SW480 (cell line): ENCODE data around the gene CES4A.
"Not testable (repeated sequence)": the region's sequence is repeated elsewhere in the genome, so short reads cannot be mapped to it uniquely, and the experiment has no call there.

Source experiments
- DNase-seq: peaks from one replicate; pipeline ENCODE4 v3.0.0-alpha.2; 2016; ENCODE audit warnings: low spot score

The CES4A gene

DNA sequence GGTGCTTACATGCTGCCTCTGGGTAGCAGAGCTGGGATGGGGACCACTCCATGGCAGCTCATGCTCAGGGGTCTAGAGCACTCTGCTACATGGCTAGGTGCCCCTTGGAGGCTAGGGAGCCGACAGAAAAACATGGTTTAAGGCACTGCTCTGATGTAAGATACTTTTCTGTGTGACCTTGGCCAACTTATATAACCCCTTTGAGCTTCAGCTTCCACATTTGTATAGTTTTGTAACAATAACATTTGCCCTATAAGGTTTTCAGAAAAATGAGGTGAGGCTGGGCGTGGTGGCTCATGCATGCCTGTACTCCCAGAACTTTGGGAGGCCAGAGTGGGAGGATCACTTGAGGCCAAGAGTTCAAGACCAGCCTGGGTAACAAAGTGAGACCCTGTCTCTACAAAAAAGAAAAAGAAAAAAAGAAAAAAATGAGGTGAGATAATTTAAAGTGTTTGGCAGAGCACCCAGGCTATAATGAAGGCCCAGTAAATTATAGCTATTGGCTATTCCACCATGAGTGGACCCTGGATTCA, 3.2 kb downstream of the CES4A start:
- DNase-seq: no peak

DNA sequence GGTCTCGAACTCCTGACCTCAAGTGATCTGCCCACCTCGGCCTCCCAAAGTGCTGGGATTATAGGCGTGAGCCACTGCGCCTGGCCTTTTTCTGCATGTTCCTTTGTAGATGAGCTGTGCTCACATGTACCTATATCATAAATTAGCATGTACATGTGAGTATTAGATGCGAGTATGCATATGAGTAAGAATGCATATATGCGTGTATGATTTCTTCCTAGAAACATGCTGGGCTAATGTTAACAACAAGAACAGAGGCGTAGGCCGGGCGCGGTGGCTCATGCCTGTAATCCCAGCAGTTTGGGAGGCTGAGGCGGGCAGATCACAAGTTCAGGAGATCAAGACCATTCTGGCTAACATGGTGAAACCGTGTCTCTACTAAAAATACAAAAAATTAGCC, 5.2 kb downstream of the CES4A start:
- DNase-seq: not testable (repeated sequence)

DNA sequence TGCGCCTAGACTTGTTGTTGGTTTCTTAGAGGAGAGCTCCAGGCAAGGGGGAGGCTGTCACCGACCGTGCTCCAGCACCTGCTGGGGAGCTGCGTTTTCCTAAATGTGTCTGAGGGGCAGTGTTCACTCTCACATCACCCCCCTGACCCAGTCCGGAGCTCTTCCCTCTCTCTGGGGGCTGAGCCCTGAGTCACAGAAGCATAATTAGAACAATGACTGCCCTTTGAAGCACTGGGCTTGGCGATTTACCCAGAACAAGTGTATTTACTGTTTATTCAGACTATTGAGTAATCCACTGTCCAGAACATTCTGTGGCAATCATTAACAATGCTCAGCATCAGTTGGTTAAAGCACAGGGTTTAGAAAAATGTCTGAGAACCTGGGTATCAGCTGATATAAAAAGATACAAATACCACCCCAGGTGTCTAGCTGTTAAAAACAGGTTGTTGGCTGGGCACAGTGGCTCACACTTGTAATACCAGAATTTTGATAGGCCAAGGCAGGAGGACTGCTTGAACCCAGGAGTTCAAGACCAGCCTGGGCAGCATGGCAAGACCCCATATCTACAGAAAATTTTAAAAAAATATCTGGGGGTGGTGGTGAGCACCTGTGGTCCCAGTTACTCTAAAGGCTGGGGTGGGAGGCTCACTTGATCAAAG, 8.1 kb downstream of the CES4A start:
- DNase-seq: no peak

DNA sequence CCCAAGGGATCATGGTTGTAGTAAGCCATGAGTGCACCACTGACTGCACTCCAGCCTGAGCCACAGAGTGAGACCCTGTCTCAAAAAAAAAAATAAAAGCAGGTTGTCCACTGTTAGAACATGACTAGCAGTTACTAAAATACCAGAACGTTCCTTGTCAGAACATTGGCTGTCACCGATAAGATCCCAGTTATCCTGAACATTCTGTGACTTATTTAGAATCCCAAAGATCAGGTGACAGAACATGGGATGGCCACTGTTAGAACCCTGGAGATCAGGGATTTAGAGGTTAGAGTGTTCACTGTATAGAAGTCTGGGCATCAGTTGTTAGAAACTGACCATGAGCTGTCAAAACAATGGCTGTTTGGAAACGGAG, 8.6 kb downstream of the CES4A start:
- no peak for DNase-seq

DNA sequence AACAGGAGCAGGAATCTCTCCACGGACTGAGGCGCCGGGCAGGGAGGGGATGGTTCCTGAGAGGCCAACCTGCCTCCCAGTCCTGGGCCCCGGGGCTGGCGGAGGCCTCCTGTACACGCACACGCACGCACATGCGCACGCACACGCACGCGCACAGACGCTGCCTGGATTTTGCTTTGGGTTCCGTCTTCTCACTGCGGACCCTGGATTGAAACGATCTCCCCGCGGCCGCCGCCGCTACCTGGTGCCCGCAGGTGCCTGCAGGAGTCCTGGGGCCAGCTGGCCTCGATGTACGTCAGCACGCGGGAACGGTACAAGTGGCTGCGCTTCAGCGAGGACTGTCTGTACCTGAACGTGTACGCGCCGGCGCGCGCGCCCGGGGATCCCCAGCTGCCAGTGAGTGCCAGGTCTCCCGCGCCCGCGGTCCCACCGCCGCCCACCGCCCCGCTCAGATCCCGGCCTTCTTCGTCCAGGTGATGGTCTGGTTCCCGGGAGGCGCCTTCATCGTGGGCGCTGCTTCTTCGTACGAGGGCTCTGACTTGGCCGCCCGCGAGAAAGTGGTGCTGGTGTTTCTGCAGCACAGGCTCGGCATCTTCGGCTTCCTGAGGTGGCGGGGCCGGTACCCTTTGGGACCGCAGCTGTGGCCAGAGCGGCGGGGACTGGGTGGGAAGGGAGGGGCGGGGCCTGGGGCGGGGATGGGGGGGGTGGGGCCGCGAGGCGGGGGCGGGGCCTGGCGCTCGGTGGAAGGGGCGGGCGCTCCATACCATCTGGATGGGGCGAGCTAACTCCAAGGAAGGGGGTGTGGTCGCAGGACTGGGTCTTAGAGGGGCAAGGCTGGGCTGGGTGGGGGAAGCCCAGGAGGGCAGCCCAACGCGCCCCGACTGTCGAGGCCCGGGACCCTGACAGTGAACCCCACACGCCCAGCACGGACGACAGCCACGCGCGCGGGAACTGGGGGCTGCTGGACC, 12.3 kb downstream of the CES4A start:
- DNase-seq: no peak

DNA sequence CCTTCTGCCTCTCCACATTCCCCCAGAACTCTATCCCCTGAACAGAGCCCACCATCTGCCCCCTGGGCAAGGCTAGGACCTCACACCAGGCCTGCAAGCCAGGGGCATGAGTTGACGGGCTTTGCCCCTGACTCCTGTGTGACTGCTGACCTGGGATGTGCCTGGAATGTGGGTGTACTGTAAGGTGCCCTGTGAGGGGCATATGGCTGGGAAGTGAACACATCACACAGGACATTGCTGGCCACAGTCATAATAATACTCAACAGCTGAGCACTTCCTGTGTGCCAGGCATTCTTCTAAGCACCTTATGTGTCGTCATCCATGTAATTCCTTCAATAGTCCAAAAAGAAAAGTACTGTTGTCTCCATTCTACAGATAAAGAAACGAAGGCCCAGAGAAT, 13.3 kb downstream of the CES4A start:
- no peak for DNase-seq

DNA sequence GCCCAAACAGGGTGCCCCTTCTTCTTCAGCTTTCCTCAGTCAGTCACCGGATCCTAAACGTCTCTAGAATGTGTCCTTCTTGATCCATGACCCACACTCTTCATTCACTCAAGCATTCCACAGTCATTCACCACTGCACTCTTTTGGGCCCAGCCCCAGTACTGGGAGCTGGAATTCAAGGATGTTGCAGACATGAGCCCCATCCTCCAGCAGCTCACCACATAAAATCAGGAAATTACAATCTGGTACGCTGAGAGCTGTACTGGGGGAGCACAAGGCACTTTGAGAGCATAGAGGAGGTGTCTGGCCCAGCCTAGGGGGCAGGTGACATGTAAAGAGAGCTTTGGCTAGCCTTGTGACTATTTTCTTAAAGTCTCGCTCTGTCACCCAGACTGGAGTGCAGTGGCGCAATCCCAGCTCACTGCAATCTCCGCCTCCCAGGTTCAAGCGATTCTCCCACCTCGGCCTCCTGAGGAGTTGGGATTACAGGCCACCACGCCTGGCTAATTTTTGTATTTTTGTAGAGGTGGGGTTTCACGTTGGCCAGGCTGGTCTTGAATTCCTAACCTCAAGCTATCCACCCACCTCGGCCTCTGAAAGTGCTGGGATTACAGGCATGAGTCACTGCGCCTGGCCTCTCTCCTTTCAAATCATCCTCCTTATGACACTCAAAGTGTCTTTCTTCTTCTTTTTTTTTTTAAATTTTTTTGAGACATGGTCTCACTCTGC, 18.7 kb downstream of the CES4A start:
- DNase-seq: no peak

DNA sequence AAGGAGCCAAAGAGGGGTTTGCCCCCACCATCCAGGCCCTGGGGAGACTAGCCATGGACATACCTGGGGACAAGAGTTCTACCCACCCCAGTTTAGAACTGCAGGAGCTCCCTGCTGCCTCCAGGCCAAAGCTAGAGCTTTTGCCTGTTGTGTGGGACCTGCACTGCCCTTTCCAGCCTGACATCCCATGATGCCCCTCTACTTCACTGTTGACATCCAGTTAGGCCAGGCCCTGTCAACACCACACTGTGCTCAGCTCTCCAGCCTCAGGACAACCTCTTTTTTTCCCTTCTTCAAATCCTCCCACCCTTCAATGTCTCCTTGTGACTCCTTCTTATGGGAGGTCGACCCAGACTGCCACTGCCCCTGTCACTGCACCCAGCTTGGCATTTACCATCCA, 20.8 kb downstream of the CES4A start:
- DNase-seq: no peak

DNA sequence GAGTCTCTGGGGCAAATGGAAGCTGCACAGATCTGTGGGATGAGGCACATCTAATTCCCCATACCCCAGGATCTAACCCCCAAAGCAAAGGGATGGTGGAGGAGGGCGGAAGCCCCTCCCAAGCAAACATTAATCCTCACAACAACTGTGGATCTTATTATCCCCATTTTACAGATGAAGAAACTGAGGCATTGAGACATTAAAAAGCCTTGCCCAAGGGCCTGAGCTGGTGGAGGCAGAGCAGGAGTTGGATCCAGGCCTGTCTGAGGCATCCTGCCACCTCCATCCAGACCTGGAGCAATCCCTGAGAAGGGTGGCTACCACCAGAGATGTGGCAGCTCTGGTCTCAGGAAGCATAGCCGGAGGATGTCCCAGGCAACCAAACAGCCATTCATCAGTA, 22.9 kb downstream of the CES4A start:
- DNase-seq: no peak

DNA sequence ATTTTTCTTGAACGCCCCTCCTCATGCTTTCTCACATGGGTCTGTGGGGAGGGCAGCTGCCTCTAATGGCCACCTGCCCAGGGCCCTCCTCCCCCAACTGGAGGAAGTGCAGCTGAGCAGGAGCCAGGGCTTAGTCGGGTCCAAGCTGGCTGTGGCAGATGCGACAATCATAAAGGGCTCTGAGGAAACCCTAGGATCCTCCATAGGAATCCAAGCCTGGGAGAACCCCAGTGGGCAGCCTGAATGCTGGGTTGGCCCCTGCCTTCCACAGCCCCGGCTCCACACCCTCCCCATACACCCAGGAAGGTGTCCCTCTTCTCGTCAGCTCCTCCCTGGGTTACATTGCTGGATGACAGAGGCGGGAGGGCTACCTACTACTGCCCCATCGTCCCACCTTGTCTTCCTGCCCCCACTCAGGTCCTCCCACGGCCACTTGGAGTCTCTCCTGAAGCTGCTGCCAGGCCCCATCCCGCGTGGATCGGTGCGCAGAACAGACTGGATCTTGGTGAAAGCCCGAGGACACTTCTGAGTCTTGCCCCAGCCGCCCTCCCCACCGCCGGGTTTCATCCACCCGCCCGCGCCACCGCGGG, 24.9 kb downstream of the CES4A start:
- DNase-seq: no peak

- no peak for DNase-seq
These were observed 25.6 kb downstream of the CES4A start for GRCh38 chr16:67013823-67014633.

- DNase-seq: no peak
These were observed 26.4 kb downstream of the CES4A start for GRCh38 chr16:67014634-67015312.

DNA sequence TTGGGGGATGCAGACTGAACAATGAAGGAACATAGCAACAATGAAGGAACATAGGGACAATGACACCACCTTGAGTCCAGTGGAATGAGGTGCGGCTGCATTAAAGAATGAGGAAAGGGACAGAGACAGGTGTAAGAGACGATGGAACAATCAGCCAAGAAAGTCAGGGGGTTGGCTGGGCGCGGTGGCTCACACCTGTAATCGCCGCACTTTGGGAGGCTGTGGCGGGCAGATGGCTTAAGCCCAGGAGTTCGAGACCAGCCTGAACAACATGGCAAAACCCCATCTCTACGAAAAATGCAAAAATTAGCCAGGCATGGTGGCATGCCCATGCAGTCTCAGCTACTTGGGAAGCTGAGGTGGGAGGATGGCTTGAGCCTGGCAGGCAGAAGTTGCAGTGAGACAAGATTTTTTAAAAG, 26.9 kb downstream of the CES4A start:
- DNase-seq: no peak

- no peak for DNase-seq
These were observed 27.8 kb downstream of the CES4A start for GRCh38 chr16:67016143-67016542.

DNA sequence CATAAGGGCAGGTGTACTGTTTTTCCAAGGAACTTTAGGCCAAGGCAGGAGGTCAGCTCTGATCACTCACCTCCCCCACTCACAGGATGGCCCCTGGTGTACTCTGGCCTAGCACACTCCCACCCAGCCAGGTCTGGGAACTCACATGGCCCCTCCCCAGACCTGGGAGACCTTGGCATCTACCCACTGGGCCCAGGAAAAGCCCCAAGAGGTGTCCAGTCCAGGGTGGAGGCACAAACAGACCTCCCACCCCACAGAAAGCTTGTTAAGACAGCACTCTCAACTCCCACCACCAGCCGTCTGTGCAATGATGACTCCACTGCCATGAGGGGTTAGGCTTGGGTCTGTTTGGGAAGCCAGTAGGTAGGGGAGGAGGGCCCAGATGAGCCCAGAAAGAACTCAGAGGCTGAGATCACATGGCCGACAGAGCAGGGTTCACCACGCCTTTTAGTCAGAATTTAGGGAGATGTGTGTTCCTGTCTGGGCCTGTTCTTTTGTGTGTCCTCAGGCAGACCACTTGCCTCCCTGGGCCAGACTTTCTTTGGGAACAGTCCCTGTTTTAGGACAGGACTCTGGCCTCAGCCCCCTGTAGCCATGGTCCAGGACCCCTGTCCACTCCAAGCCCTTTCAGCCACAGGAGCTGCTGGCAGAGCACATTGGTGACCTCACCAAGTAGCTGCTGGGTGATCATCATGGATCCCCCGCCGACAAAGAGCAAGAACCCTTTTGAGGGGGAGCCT, 28.5 kb downstream of the CES4A start:
- DNase-seq: no peak

GRCh38 chr16:67017421-67017750, 29.0 kb downstream of the CES4A start:
- DNase-seq: no peak

DNA sequence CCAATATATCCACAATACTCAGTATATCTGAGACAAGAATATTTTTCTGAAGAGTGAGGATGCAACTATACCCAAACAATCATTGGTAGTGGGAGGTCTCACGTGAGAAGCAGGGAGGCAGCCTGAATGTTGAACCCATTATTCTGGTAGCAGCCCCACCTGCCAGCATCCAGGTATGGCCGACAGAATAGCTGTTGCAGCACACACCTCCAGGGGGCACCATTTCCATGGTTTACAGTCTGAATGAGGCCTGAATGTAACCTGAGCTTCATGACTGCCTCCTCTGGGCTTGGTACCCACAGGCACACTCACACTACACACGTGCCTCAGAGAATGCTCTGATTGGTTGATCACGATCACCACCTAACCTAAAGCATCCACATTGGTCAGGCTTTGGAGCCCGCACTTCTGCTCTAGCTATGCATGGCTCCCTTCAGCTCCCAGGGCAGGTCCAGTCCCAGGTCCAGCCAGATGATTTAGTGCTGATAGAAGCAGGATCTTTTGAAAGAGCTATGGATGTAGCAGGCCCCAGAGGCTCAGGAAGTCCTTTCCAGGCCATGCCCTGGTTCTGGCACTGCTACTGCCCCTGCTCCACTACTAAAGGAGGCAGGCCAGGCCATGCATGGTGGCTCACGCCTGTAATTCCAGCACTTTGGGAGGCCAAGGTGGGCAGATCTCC, 29.6 kb downstream of the CES4A start:
- DNase-seq: peak; percentile 95

GRCh38 chr16:67019171-67019570, 30.8 kb downstream of the CES4A start:
- DNase-seq: no peak

DNA sequence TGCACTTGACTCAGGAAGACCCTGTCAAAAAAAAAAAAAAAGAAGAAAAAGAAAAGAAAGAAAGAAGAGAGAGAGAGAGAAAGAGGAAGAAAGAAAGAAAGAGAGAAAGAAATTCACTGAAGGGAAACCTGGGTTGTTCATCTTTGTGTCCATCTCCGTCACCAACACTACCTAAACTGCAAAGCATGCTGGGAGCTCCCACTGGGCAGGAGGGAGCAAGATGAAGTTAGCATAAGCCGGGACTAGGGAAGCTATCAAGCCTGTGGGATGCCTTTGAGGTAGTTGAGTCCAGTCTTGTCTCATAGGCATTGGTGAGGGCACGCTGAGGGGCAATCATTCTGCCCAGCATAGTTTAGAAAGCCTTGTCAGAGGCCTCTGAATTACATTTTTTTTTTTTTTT, 32.9 kb downstream of the CES4A start:
- no peak for DNase-seq
